A549 (cell line): ENCODE measurements around the gene STAT5B. TPM values are rescaled to one million over a fixed set of nuclear protein-coding genes. Genes with fewer than 3 reads are reported as not detected.

ENCODE experiments used
- ATAC-seq, 2 experiments: fragments of 200-7000 bp in 1 of 2; fragments of >200 bp in 1 of 2; cut with Nextera tagmentation in 1 of 2; cut with Tn5 transposase in 1 of 2; 3 replicates each; pipeline versions ENCODE4 v1.8.0 to v1.9.1; 2018 to 2020; ENCODE audit warnings: mild to moderate bottlenecking in 1 of 2, moderate library complexity in 1 of 2
- CTCF ChIA-PET: fragments of 300-600 bp; sonication (Branson Sonifier 250); formaldehyde crosslinking; extraction: SDS; loops from one replicate; lab custom pipeline; 2021; ENCODE audit warnings: antibody characterized with exemption, inconsistent platforms; lab: Yijun Ruan, JAX
- POLR2A ChIA-PET: fragments of 350-600 bp; formaldehyde crosslinking; extraction: SDS; loops from one replicate; lab custom pipeline; 2021; ENCODE audit warnings: antibody characterized with exemption, inconsistent platforms; lab: Yijun Ruan, JAX
- DNase-seq, 2 experiments: peaks; one replicate each; pipeline versions ENCODE4 v3.0.0 to v3.0.0-alpha.2; 2011 to 2016; ENCODE audit warnings: low read depth in 1 of 2, low spot score in 1 of 2
- FAIRE-seq: peaks from 2 replicates; lab custom pipeline; 2011; peaks lifted over from hg19 to GRCh38; lab: Jason Lieb, UNC
- H3K27ac ChIP-seq, 2 experiments: fragments of >200 bp; sonication (Bioruptor Twin); formaldehyde crosslinking; 3 replicates each; pipeline ENCODE4 v1.5.1; 2016 to 2017
- H3K4me1 ChIP-seq: fragments of >200 bp; sonication (Bioruptor Twin); formaldehyde crosslinking; 3 replicates; pipeline ENCODE4 v1.6.1; 2016
- H3K4me2 ChIP-seq: fragments of >200 bp; sonication (Bioruptor Twin); formaldehyde crosslinking; 3 replicates; pipeline ENCODE4 v1.6.1; 2016
- H3K4me3 ChIP-seq: fragments of >200 bp; sonication (Bioruptor Twin); formaldehyde crosslinking; 3 replicates; pipeline ENCODE4 v1.5.1; 2016
- H3K9me3 ChIP-seq: fragments of >200 bp; sonication (Bioruptor Twin); formaldehyde crosslinking; 3 replicates; pipeline ENCODE4 v1.6.1; 2016
- ATOH8 ChIP-seq: fragments of 250-450 bp; sonication (Bioruptor Pico); IDR thresholded peaks from 2 replicates; pipeline ENCODE4 v1.5.0; 2020; ENCODE audit warnings: low read depth, mild to moderate bottlenecking, moderate library complexity
- CHD4 ChIP-seq: fragments of 200-600 bp; sonication (generic); IDR thresholded peaks from 2 replicates; pipeline ENCODE4 v1.6.1; 2016; ENCODE audit warnings: antibody characterized with exemption, mild to moderate bottlenecking, borderline replicate concordance
- ELK1 ChIP-seq: fragments of 150-350 bp; IDR thresholded peaks from 2 replicates; pipeline ENCODE4 v1.6.1; 2014; ENCODE audit warnings: low read depth, mild to moderate bottlenecking, low read length
- ESRRA ChIP-seq: fragments of 150-350 bp; IDR thresholded peaks from 2 replicates; pipeline ENCODE4 v1.6.1; 2014; ENCODE audit warnings: mild to moderate bottlenecking, low read length, borderline replicate concordance
- FOSB ChIP-seq: fragments of 250-450 bp; sonication (Bioruptor Pico); IDR thresholded peaks from 2 replicates; pipeline ENCODE4 v1.5.0; 2020; ENCODE audit warnings: mild to moderate bottlenecking, moderate library complexity
- FOSL2 ChIP-seq, 2 experiments: fragments of 450-650 bp in 1 of 2; fragments of >200 bp in 1 of 2; sonication (Bioruptor Twin) in 1 of 2; formaldehyde crosslinking; IDR thresholded peaks; 2 replicates each; pipeline versions ENCODE4 v1.5.0 to v1.6.1; 2016 to 2020; ENCODE audit warnings: mild to moderate bottlenecking in 1 of 2, moderate library complexity in 1 of 2
- FOXS1 ChIP-seq: fragments of 250-450 bp; sonication (Bioruptor Pico); IDR thresholded peaks from 2 replicates; pipeline ENCODE4 v1.5.0; 2020; ENCODE audit warnings: mild to moderate bottlenecking, moderate library complexity
- HMGXB4 ChIP-seq: fragments of 250-450 bp; sonication (Bioruptor Pico); IDR thresholded peaks from 2 replicates; pipeline ENCODE4 v1.5.0; 2021; ENCODE audit warnings: mild to moderate bottlenecking, moderate library complexity, borderline replicate concordance
- JUN ChIP-seq, 2 experiments: fragments of >200 bp; sonication (Bioruptor Twin); formaldehyde crosslinking; IDR thresholded peaks; 2 replicates in 1 of 2; 3 replicates in 1 of 2; pipeline ENCODE4 v1.6.1; 2016 to 2017
- MAFK ChIP-seq: fragments of 450-650 bp; IDR thresholded peaks from 2 replicates; pipeline ENCODE4 v1.6.1; 2014; ENCODE audit not compliant: partially characterized antibody
- PBX3 ChIP-seq: IDR thresholded peaks from 2 replicates; pipeline ENCODE4 v1.6.1; 2012
- PHF8 ChIP-seq: fragments of 200-600 bp; sonication (generic); IDR thresholded peaks from 2 replicates; pipeline ENCODE4 v1.6.1; 2016; ENCODE audit warnings: low read depth, mild to moderate bottlenecking, antibody characterized with exemption, moderate library complexity, borderline replicate concordance
- POLR2A ChIP-seq: IDR thresholded peaks from 2 replicates; pipeline ENCODE4 v1.6.1; 2012; ENCODE audit warnings: mild to moderate bottlenecking, low read length
- RCOR1 ChIP-seq: fragments of 150-350 bp; IDR thresholded peaks from 2 replicates; pipeline ENCODE4 v1.6.1; 2014; ENCODE audit warnings: antibody characterized with exemption, low read length, low read depth
- REST ChIP-seq: fragments of 200-600 bp; sonication (generic); IDR thresholded peaks from 2 replicates; pipeline ENCODE4 v1.6.1; 2016; ENCODE audit warnings: antibody characterized with exemption, mild to moderate bottlenecking, moderate library complexity
- SMC3 ChIP-seq: fragments of >200 bp; sonication (Bioruptor Twin); formaldehyde crosslinking; IDR thresholded peaks from 3 replicates; pipeline ENCODE4 v1.6.1; 2018; ENCODE audit warnings: inconsistent platforms
- SREBF2 ChIP-seq: fragments of 450-650 bp; IDR thresholded peaks from 2 replicates; pipeline ENCODE4 v1.6.1; 2014; ENCODE audit warnings: mild to moderate bottlenecking, moderate library complexity
- USF2 ChIP-seq: fragments of 450-650 bp; IDR thresholded peaks from 2 replicates; pipeline ENCODE4 v1.6.1; 2014; ENCODE audit warnings: antibody characterized with exemption
- ZC3H11A ChIP-seq: fragments of 450-650 bp; IDR thresholded peaks from 2 replicates; pipeline ENCODE4 v1.6.1; 2014; ENCODE audit warnings: antibody characterized with exemption, mild to moderate bottlenecking
- ZFP36 ChIP-seq: fragments of 450-650 bp; IDR thresholded peaks from 2 replicates; pipeline ENCODE4 v1.6.1; 2014; ENCODE audit warnings: borderline replicate concordance; ENCODE audit not compliant: partially characterized antibody
- WGBS: methylation state at CpG from one replicate; pipeline ENCODE4 v1.1.6; 2017; ENCODE audit errors: missing lambda C conversion rate; 5-methylcytosine and 5-hydroxymethylcytosine counted together
- polyA plus RNA-seq, 4 experiments: library from polyadenylated mRNA; depleted of rRNA in 3 of 4; stranded (reverse); fragments of >200 nt; fragmentation: RNase III in 1 of 4; extraction: RNeasy Plus Mini Kit Qiagen cat#74134 plus additional on column Dnase treatment in 1 of 4; gene quantifications; 2 replicates in 3 of 4; 3 replicates in 1 of 4; pipeline ENCODE4 v1.2.3, GENCODE V29; 2011 to 2017

The STAT5B gene
- polyA plus RNA-seq, 2 of the 4 experiments (the other 2 are of a cell fraction): 31.2 to 37.6 TPM

- FAIRE-seq: no peak
Observed at GRCh38 chr17:42313773-42314566, 37.8 kb upstream of the STAT5B start.

More at GRCh38 chr17:42313773-42314566, 37.8 kb upstream of the STAT5B start:
- peaks cover 13% of the 10 kb centered on the region for H3K4me1 ChIP-seq
- 91% methylated on average over 14 of the region's 14 CpGs for WGBS
- ATAC-seq (no peak), DNase-seq (no peak)
- ChIA-PET POLR2A (no interaction called here), CTCF (interaction anchor here (0.5 to 31.0 kb wide), 20 partner anchors 10 to 351 kb away, joined by 3 to 1360 read pairs (median 6); partner anchors contain the start of genes STAT3 and STAT5A)
- TF ChIP-seq USF2 (no peak), JUN (IDR thresholded peaks at IDR 0.05) (no peak), ELK1 (no peak), PBX3 (no peak), ZFP36 (no peak), ESRRA (no peak), RCOR1 (no peak), ZC3H11A (no peak), PHF8 (no peak), SMC3 (no peak), FOSL2 (IDR thresholded peaks at IDR 0.05) (no peak), FOSL2 (CRISPR knock-in tag; IDR thresholded peaks at IDR 0.05) (no peak), REST (no peak), FOXS1 (CRISPR knock-in tag) (no peak), CHD4 (no peak), POLR2A (no peak), FOSB (no peak), ATOH8 (CRISPR knock-in tag) (no peak), MAFK (no peak), HMGXB4 (CRISPR knock-in tag) (no peak), SREBF2 (no peak)
- H3K9me3 ChIP-seq: no peaks in the 10 kb centered on the region
- no peak overlapping the region for H3K27ac ChIP-seq
- no peak overlapping the region for H3K4me2 ChIP-seq
- no peak overlapping the region for H3K4me3 ChIP-seq
